ENCODE results near the gene MTUS2. TPM values are rescaled to one million over a fixed set of nuclear protein-coding genes. Genes with fewer than 3 reads are reported as not detected.
A peak's percentile ranks its signal among the peaks of the same experiment; 100 is the strongest.

The MTUS2 gene
- total and polyA plus RNA-seq, 3 experiments from 2014 or later: 0.60 TPM; not detected in 2

DNA sequence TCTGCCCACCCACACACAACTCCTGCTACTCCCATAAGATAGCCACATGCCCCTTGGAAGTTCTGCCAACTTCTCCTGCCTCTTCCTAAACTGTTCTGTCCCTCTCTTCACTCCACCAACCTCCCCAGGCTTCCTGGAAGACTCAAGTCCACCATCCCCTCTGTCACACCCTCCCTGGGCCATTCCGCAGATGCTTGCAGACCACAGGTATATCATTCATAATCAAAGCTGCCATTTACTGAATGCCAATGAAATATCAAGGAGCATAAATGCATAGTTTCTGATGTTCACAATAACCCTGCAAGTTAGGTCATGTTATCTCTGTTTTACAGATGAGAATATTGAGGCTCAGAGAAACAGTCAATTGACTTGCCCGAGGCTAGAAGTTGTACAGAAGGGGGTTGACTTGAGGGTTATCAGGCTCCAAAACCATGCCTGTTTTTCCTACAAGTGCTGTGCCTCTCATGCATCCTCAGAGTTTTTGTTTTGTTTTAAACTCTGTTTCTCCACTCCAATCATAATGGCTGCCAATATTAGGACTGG, 639.7 kb downstream of the MTUS2 start:
- CTCF ChIA-PET: interaction anchor here (1.2 kb wide), 1 partner anchor 12 kb away, joined by 4 read pairs; no protein-coding TSS in a partner anchor

DNA sequence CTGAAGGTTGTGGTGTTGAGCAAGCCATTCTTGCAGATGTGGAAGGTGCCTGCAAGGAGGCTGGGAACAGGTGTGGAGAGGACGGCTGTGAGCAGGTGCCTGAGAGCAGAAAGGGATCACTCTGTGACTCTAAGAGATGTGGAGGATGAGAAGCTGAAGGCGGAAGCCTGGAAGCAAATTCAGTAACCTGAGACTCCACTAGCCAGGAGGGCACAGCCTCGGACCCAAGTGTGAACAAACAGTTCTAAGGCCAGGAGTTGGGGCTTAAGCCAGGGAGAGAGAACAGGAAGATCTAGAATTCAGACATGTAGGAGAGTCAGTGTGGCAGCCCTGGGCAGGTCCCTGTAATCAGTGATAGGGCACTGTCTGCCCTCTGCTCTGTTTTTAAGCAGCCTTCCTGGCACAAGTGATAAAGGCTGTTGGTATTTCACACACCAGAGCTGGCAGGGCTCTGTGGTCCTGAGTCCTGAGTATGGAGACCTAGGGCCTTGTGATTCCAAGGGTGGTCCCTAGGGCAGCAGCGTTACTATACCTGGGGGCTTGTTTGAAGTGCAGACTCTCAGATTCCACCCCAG, 644.1 kb downstream of the MTUS2 start:
- no peak overlapping the region for H3K27ac Mint-ChIP-seq

More for the DNA sequence above, 639.7 kb downstream of the MTUS2 start:
- Histone ChIP-seq H3K27ac (ENCODE audit: low read depth, low read length) (no peak overlapping the region), H3K36me3 (ENCODE audit: insufficient read depth, low read length) (no peaks in the 10 kb centered on the region), H3K4me1 (ENCODE audit: insufficient read depth, low read length) (no peaks in the 10 kb centered on the region), H3K4me3 (ENCODE audit: low read length) (no peak overlapping the region), H3K9me3 (ENCODE audit: low read length) (no peaks in the 10 kb centered on the region), H3K27me3 (ENCODE audit: insufficient read depth, low read length, poor library complexity, severe bottlenecking) (no peaks in the 10 kb centered on the region)
- no peaks in the 10 kb centered on the region for H3K4me1 Mint-ChIP-seq
- H3K9me3 Mint-ChIP-seq: no peaks in the 10 kb centered on the region
- no peak overlapping the region for H3K27ac Mint-ChIP-seq
- POLR2A ChIA-PET: no interaction called here
- no peak overlapping the region for H3K4me3 Mint-ChIP-seq
- DNase-seq: no peak
- H3K27me3 Mint-ChIP-seq: peaks cover 6 to 23% of the 10 kb centered on the region in 2 donors
- no peaks in the 10 kb centered on the region for H3K36me3 Mint-ChIP-seq

GRCh38 chr13:29465741-29466293, 645.7 kb downstream of the MTUS2 start:
- Histone ChIP-seq H3K4me1 (ENCODE audit: insufficient read depth, low read length) (no peaks in the 10 kb centered on the region), H3K27ac (ENCODE audit: low read depth, low read length) (no peak overlapping the region), H3K36me3 (ENCODE audit: insufficient read depth, low read length) (no peaks in the 10 kb centered on the region), H3K27me3 (ENCODE audit: insufficient read depth, low read length, poor library complexity, severe bottlenecking) (no peaks in the 10 kb centered on the region), H3K4me3 (ENCODE audit: low read length) (no peak overlapping the region), H3K9me3 (ENCODE audit: low read length) (no peaks in the 10 kb centered on the region)
- Mint-ChIP-seq H3K4me3 (no peak overlapping the region), H3K27me3 (peaks cover 3 to 7% of the 10 kb centered on the region in 2 donors), H3K36me3 (peaks cover 0 to 2% (median 0%) of the 10 kb centered on the region in 3 donors), H3K9me3 (no peaks in the 10 kb centered on the region), H3K4me1 (no peaks in the 10 kb centered on the region), H3K27ac (no peak overlapping the region)
- no peak for DNase-seq
- ChIA-PET CTCF (no interaction called here), POLR2A (no interaction called here)

More for the DNA sequence above, 644.1 kb downstream of the MTUS2 start:
- no peaks in the 10 kb centered on the region for H3K4me1 ChIP-seq (ENCODE audit: insufficient read depth, low read length)
- no peak for DNase-seq
- Mint-ChIP-seq H3K36me3 (no peaks in the 10 kb centered on the region), H3K9me3 (no peaks in the 10 kb centered on the region), H3K4me3 (no peak overlapping the region), H3K27me3 (peaks cover 4 to 12% of the 10 kb centered on the region in 2 donors), H3K4me1 (no peaks in the 10 kb centered on the region)
- H3K36me3 ChIP-seq (ENCODE audit: insufficient read depth, low read length): no peaks in the 10 kb centered on the region
- H3K9me3 ChIP-seq (ENCODE audit: low read length): no peaks in the 10 kb centered on the region
- H3K27me3 ChIP-seq (ENCODE audit: insufficient read depth, low read length, poor library complexity, severe bottlenecking): no peaks in the 10 kb centered on the region
- no peak overlapping the region for H3K4me3 ChIP-seq (ENCODE audit: low read length)
- ChIA-PET CTCF (interaction anchor here (1.4 kb wide), 1 partner anchor 8 kb away, joined by 3 read pairs; no protein-coding TSS in a partner anchor), POLR2A (no interaction called here)
- no peak overlapping the region for H3K27ac ChIP-seq (ENCODE audit: low read depth, low read length)

- POLR2A ChIA-PET: no interaction called here
- no peak overlapping the region for H3K27ac Mint-ChIP-seq
- DNase-seq: no peak
Observed at GRCh38 chr13:29471551-29471950, 651.4 kb downstream of the MTUS2 start.

DNA sequence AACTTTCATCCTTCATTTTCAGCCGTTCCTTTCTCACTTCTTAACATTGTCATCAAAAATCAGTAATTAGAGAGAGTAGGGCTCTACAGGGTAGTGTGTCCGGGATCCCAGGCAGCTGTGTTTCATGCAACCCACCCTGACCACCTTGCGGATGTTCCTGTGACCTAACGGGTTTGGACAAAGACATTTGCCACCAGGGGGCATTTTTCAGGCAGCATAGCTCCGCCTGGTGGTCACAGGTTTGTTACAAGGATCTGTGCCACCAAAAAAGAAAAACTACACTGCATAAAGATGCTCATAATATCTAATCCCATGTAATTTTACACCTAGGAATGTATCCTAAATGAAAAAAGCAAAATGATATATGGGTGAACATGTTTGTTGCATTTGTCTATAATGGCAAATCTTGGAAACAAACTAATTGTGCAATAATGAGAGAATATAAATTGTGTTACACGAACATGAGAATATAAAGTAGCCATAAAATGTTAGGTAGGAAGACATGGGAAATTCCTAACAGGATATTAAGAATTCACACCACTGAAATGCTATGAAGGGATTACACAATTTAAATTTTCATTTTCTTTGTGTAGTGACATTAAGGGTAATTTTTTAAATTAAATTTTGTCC, 652.3 kb downstream of the MTUS2 start:
- no peak overlapping the region for H3K27ac ChIP-seq (ENCODE audit: low read depth, low read length)
- no peak overlapping the region for H3K27ac Mint-ChIP-seq
- no peaks in the 10 kb centered on the region for H3K9me3 ChIP-seq (ENCODE audit: low read length)
- H3K27me3 ChIP-seq (ENCODE audit: insufficient read depth, low read length, poor library complexity, severe bottlenecking): no peaks in the 10 kb centered on the region
- POLR2A ChIA-PET: no interaction called here
- H3K36me3 Mint-ChIP-seq: peaks cover 0 to 2% (median 0%) of the 10 kb centered on the region in 3 donors
- H3K4me3 Mint-ChIP-seq: peak overlapping the region in 1 of 7 donors; percentile 23
- peak in 4 of 5 donors; percentile 6 to 12 (median 8) for DNase-seq
- CTCF ChIA-PET: interaction anchor here (1.1 kb wide), 5 partner anchors 9 to 73 kb away, joined by 3 to 4 read pairs (median 4); no protein-coding TSS in a partner anchor
- H3K36me3 ChIP-seq (ENCODE audit: insufficient read depth, low read length): no peaks in the 10 kb centered on the region
- no peaks in the 10 kb centered on the region for H3K9me3 Mint-ChIP-seq
- H3K4me1 ChIP-seq (ENCODE audit: insufficient read depth, low read length): no peaks in the 10 kb centered on the region
- peaks cover 3 to 14% (median 4%) of the 10 kb centered on the region in 3 donors for H3K4me1 Mint-ChIP-seq
- H3K27me3 Mint-ChIP-seq: peaks cover 7 to 11% of the 10 kb centered on the region in 2 donors
- H3K4me3 ChIP-seq (ENCODE audit: low read length): no peak overlapping the region

More at GRCh38 chr13:29471551-29471950, 651.4 kb downstream of the MTUS2 start:
- Mint-ChIP-seq H3K36me3 (peaks cover 0 to 2% (median 0%) of the 10 kb centered on the region in 3 donors), H3K4me3 (no peak overlapping the region), H3K9me3 (no peaks in the 10 kb centered on the region), H3K27me3 (peaks cover 3 to 8% of the 10 kb centered on the region in 2 donors), H3K4me1 (peaks cover 3 to 14% (median 4%) of the 10 kb centered on the region in 3 donors)
- Histone ChIP-seq H3K4me1 (ENCODE audit: insufficient read depth, low read length) (no peaks in the 10 kb centered on the region), H3K9me3 (ENCODE audit: low read length) (no peaks in the 10 kb centered on the region), H3K4me3 (ENCODE audit: low read length) (no peak overlapping the region), H3K36me3 (ENCODE audit: insufficient read depth, low read length) (no peaks in the 10 kb centered on the region), H3K27ac (ENCODE audit: low read depth, low read length) (no peak overlapping the region), H3K27me3 (ENCODE audit: insufficient read depth, low read length, poor library complexity, severe bottlenecking) (no peaks in the 10 kb centered on the region)
- CTCF ChIA-PET: interaction anchor here (1.1 kb wide), 5 partner anchors 8 to 74 kb away, joined by 3 to 4 read pairs (median 4); no protein-coding TSS in a partner anchor

DNA sequence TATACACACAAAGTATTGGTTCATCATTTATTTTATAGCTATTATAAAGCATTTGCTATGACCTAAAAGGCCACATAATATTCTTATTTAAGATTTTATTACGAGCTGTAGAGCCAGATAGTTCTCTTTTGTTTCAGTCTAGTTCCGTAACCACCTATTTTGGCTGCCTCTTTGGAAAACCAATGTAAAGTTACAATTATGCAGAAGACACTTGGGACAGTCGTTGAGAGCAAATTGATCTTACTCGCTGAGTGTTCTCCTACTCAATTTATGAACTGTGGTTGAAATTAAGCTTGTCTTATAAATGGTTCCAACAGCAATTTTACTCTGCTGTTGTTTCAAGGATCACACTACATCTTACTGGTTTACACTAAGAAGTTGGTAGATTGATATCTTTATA, 653.0 kb downstream of the MTUS2 start:
- Histone ChIP-seq H3K9me3 (ENCODE audit: low read length) (no peaks in the 10 kb centered on the region), H3K27ac (ENCODE audit: low read depth, low read length) (no peak overlapping the region), H3K36me3 (ENCODE audit: insufficient read depth, low read length) (no peaks in the 10 kb centered on the region), H3K4me1 (ENCODE audit: insufficient read depth, low read length) (no peaks in the 10 kb centered on the region), H3K4me3 (ENCODE audit: low read length) (no peak overlapping the region), H3K27me3 (ENCODE audit: insufficient read depth, low read length, poor library complexity, severe bottlenecking) (no peaks in the 10 kb centered on the region)
- DNase-seq: no peak
- Mint-ChIP-seq H3K4me1 (peaks cover 3 to 14% (median 4%) of the 10 kb centered on the region in 3 donors), H3K27me3 (peaks cover 11% of the 10 kb centered on the region in 2 donors), H3K4me3 (no peak overlapping the region), H3K36me3 (peaks cover 0 to 2% (median 0%) of the 10 kb centered on the region in 3 donors), H3K27ac (no peak overlapping the region), H3K9me3 (no peaks in the 10 kb centered on the region)
- POLR2A ChIA-PET: no interaction called here
- CTCF ChIA-PET: interaction anchor here (1.0 kb wide), 1 partner anchor 25 kb away, joined by 3 read pairs; no protein-coding TSS in a partner anchor

- CTCF ChIA-PET: no interaction called here
- no peaks in the 10 kb centered on the region for H3K9me3 Mint-ChIP-seq
- no peaks in the 10 kb centered on the region for H3K4me1 ChIP-seq (ENCODE audit: insufficient read depth, low read length)
Observed at GRCh38 chr13:29474991-29475390, 654.9 kb downstream of the MTUS2 start.

GRCh38 chr13:29476046-29476445, 655.9 kb downstream of the MTUS2 start:
- peaks cover 10 to 25% of the 10 kb centered on the region in 2 donors for H3K27me3 Mint-ChIP-seq
- ChIA-PET POLR2A (no interaction called here), CTCF (no interaction called here)
- Histone ChIP-seq H3K4me3 (ENCODE audit: low read length) (no peak overlapping the region), H3K27ac (ENCODE audit: low read depth, low read length) (no peak overlapping the region), H3K9me3 (ENCODE audit: low read length) (no peaks in the 10 kb centered on the region), H3K4me1 (ENCODE audit: insufficient read depth, low read length) (no peaks in the 10 kb centered on the region), H3K27me3 (ENCODE audit: insufficient read depth, low read length, poor library complexity, severe bottlenecking) (no peaks in the 10 kb centered on the region), H3K36me3 (ENCODE audit: insufficient read depth, low read length) (no peaks in the 10 kb centered on the region)
- no peaks in the 10 kb centered on the region for H3K36me3 Mint-ChIP-seq
- H3K27ac Mint-ChIP-seq: no peak overlapping the region
- no peak overlapping the region for H3K4me3 Mint-ChIP-seq
- H3K9me3 Mint-ChIP-seq: no peaks in the 10 kb centered on the region
- H3K4me1 Mint-ChIP-seq: peaks cover 3 to 14% (median 4%) of the 10 kb centered on the region in 3 donors
- no peak for DNase-seq

More at GRCh38 chr13:29474991-29475390, 654.9 kb downstream of the MTUS2 start:
- Histone ChIP-seq H3K27ac (ENCODE audit: low read depth, low read length) (no peak overlapping the region), H3K4me3 (ENCODE audit: low read length) (no peak overlapping the region), H3K9me3 (ENCODE audit: low read length) (no peaks in the 10 kb centered on the region), H3K27me3 (ENCODE audit: insufficient read depth, low read length, poor library complexity, severe bottlenecking) (no peaks in the 10 kb centered on the region), H3K36me3 (ENCODE audit: insufficient read depth, low read length) (no peaks in the 10 kb centered on the region)
- peaks cover 3 to 14% (median 4%) of the 10 kb centered on the region in 3 donors for H3K4me1 Mint-ChIP-seq
- POLR2A ChIA-PET: no interaction called here
- no peak overlapping the region for H3K4me3 Mint-ChIP-seq
- peaks cover 0 to 2% (median 0%) of the 10 kb centered on the region in 3 donors for H3K36me3 Mint-ChIP-seq
- no peak overlapping the region for H3K27ac Mint-ChIP-seq
- no peak for DNase-seq
- H3K27me3 Mint-ChIP-seq: peaks cover 14 to 20% of the 10 kb centered on the region in 2 donors
